Measurements from ENCODE around the gene STXBP4. TPM values are rescaled to one million over a fixed set of nuclear protein-coding genes. Genes with fewer than 3 reads are reported as not detected.

STXBP4 gene
- total RNA-seq, 1 experiment from 2014 or later = 16.8 TPM

GRCh38 chr17:55166506-55166905 is 197.9 kb downstream of the STXBP4 start:
- Mint-ChIP-seq H3K4me3 (ENCODE audit: unreplicated experiment) (no peak overlapping the region), H3K27me3 (ENCODE audit: insufficient read depth, unreplicated experiment) (no peaks in the 10 kb centered on the region), H3K9me3 (ENCODE audit: unreplicated experiment) (no peaks in the 10 kb centered on the region), H3K27ac (ENCODE audit: unreplicated experiment) (no peak overlapping the region), H3K4me1 (ENCODE audit: low read depth, unreplicated experiment) (no peaks in the 10 kb centered on the region), H3K36me3 (ENCODE audit: insufficient read depth, unreplicated experiment) (no peaks in the 10 kb centered on the region)
- CTCF ChIA-PET = no interaction called here
- no peaks in the 10 kb centered on the region for H3K27me3 ChIP-seq (replicated peaks; ENCODE audit: control insufficient read depth, insufficient read depth, low read length)
- no peaks in the 10 kb centered on the region for H3K36me3 ChIP-seq (ENCODE audit: control insufficient read depth, insufficient read depth, low read length)
- TF ChIP-seq, protein P1, sequence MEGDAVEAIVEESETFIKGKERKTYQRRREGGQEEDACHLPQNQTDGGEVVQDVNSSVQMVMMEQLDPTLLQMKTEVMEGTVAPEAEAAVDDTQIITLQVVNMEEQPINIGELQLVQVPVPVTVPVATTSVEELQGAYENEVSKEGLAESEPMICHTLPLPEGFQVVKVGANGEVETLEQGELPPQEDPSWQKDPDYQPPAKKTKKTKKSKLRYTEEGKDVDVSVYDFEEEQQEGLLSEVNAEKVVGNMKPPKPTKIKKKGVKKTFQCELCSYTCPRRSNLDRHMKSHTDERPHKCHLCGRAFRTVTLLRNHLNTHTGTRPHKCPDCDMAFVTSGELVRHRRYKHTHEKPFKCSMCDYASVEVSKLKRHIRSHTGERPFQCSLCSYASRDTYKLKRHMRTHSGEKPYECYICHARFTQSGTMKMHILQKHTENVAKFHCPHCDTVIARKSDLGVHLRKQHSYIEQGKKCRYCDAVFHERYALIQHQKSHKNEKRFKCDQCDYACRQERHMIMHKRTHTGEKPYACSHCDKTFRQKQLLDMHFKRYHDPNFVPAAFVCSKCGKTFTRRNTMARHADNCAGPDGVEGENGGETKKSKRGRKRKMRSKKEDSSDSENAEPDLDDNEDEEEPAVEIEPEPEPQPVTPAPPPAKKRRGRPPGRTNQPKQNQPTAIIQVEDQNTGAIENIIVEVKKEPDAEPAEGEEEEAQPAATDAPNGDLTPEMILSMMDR (IDR thresholded peaks at IDR 0.05; ENCODE audit: insufficient read depth in 1 of 2, low read depth in 1 of 2, low read length in 1 of 2, severe bottlenecking in 1 of 2, unreplicated experiment in 1 of 2) = no peak
- no peak overlapping the region for H3K4me3 ChIP-seq (ENCODE audit: low read depth, low read length)
- no peaks in the 10 kb centered on the region for H3K9me3 ChIP-seq
- POLR2A ChIA-PET = no interaction called here
- intact Hi-C loops (cut with micrococcal nuclease; ENCODE audit: unreplicated experiment) = no loop called here
- H3K4me1 ChIP-seq = no peaks in the 10 kb centered on the region
- BruUV-seq (replicated peaks) = no TSS peak
- DNase-seq = no peak

GRCh38 chr17:55167024-55167725 is 198.6 kb downstream of the STXBP4 start:
- TF ChIP-seq, protein P1 (IDR thresholded peaks at IDR 0.05; ENCODE audit: insufficient read depth in 1 of 2, low read depth in 1 of 2, low read length in 1 of 2, severe bottlenecking in 1 of 2, unreplicated experiment in 1 of 2) = no peak
- no peak for DNase-seq
- Mint-ChIP-seq H3K9me3 (ENCODE audit: unreplicated experiment) (no peaks in the 10 kb centered on the region), H3K4me3 (ENCODE audit: unreplicated experiment) (no peak overlapping the region), H3K4me1 (ENCODE audit: low read depth, unreplicated experiment) (no peaks in the 10 kb centered on the region), H3K27ac (ENCODE audit: unreplicated experiment) (no peak overlapping the region), H3K36me3 (ENCODE audit: insufficient read depth, unreplicated experiment) (no peaks in the 10 kb centered on the region), H3K27me3 (ENCODE audit: insufficient read depth, unreplicated experiment) (no peaks in the 10 kb centered on the region)
- no peaks in the 10 kb centered on the region for H3K27me3 ChIP-seq (replicated peaks; ENCODE audit: control insufficient read depth, insufficient read depth, low read length)
- H3K36me3 ChIP-seq (ENCODE audit: control insufficient read depth, insufficient read depth, low read length) = no peaks in the 10 kb centered on the region
- no TSS peak for BruUV-seq (replicated peaks)
- ChIA-PET CTCF (no interaction called here), POLR2A (no interaction called here)
- H3K4me3 ChIP-seq (ENCODE audit: low read depth, low read length) = no peak overlapping the region
- H3K4me1 ChIP-seq = no peaks in the 10 kb centered on the region
- H3K9me3 ChIP-seq = no peaks in the 10 kb centered on the region
- intact Hi-C loops (cut with micrococcal nuclease; ENCODE audit: unreplicated experiment) = no loop called here

- no TSS peak for BruUV-seq (replicated peaks)
- Mint-ChIP-seq H3K4me1 (ENCODE audit: low read depth, unreplicated experiment) (no peaks in the 10 kb centered on the region), H3K27ac (ENCODE audit: unreplicated experiment) (no peak overlapping the region), H3K4me3 (ENCODE audit: unreplicated experiment) (no peak overlapping the region), H3K36me3 (ENCODE audit: insufficient read depth, unreplicated experiment) (no peaks in the 10 kb centered on the region), H3K9me3 (ENCODE audit: unreplicated experiment) (no peaks in the 10 kb centered on the region), H3K27me3 (ENCODE audit: insufficient read depth, unreplicated experiment) (no peaks in the 10 kb centered on the region)
- H3K4me3 ChIP-seq (ENCODE audit: low read depth, low read length) = no peak overlapping the region
- CTCF ChIA-PET = no interaction called here
- TF ChIP-seq, protein P1 (IDR thresholded peaks at IDR 0.05; ENCODE audit: insufficient read depth in 1 of 2, low read depth in 1 of 2, low read length in 1 of 2, severe bottlenecking in 1 of 2, unreplicated experiment in 1 of 2) = no peak
- intact Hi-C loops (cut with micrococcal nuclease; ENCODE audit: unreplicated experiment) = no loop called here
- H3K9me3 ChIP-seq = no peaks in the 10 kb centered on the region
- H3K27me3 ChIP-seq (replicated peaks; ENCODE audit: control insufficient read depth, insufficient read depth, low read length) = no peaks in the 10 kb centered on the region
- no peak for DNase-seq
- H3K4me1 ChIP-seq = no peaks in the 10 kb centered on the region
- POLR2A ChIA-PET = no interaction called here
- H3K36me3 ChIP-seq (ENCODE audit: control insufficient read depth, insufficient read depth, low read length) = no peaks in the 10 kb centered on the region
These were observed 200.6 kb downstream of the STXBP4 start for GRCh38 chr17:55168958-55169687.

Data from Caco-2 (cell line).